DMS53 treated with DMSO at 0.1 percent for 48 hours (cell line): ENCODE data around the gene STOX1.
A peak's percentile ranks its signal among the peaks of the same experiment; 100 is the strongest.
"Not testable (repeated sequence)": the region's sequence is repeated elsewhere in the genome, so short reads cannot be mapped to it uniquely, and the experiment has no call there.

Source experiments
- DNase-seq: peaks from one replicate; lab custom pipeline; 2025; ENCODE audit not compliant: unreplicated experiment; lab: John Stamatoyannopoulos, UW

STOX1 gene

DNA sequence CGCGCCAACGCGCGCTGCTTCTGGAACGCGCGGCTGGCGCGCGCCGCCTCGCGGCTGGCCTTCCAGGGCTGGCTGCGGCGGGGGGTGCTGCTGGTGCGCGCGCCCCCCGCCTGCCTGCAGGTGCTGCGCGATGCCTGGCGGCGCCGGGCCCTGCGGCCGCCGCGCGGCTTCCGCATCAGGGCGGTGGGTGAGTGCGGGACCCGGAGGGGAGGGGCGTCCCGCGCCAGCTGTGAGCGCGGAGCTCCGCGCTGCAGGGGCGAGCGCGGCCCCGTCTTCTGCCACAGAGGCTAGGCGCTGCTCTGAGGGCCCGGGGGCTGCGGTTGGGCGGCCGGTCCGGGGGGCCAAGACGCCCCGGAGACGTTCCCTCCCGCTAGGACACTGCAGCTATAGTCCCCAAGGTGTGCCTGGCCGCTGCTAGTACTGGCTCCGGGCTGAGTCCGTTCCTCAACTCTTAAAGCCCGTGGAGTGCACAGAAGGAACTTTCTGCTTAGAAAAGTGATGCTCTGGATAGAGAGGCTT is 811 bp downstream of the STOX1 start:
- peak; percentile 6 for DNase-seq

DNA sequence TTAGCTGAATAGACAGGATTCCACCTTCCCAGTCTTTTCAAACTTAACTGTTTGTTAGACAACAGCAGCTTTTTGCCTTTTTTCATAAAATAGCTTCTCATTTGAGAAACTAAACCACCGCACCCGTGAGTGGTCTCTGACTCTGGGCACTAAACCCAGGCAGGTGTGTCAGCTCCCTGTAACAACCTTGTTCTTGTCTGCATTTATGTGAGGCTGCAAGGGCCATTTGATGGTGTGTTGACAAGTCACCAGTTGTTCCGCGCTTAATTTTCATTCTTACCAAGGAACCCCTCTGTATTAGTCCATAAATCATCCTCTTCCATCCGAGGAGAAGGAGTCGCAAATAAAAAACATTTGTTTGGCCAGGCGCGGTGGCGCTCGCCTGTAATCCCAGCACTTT is 1.5 kb downstream of the STOX1 start:
- DNase-seq = no peak

DNA sequence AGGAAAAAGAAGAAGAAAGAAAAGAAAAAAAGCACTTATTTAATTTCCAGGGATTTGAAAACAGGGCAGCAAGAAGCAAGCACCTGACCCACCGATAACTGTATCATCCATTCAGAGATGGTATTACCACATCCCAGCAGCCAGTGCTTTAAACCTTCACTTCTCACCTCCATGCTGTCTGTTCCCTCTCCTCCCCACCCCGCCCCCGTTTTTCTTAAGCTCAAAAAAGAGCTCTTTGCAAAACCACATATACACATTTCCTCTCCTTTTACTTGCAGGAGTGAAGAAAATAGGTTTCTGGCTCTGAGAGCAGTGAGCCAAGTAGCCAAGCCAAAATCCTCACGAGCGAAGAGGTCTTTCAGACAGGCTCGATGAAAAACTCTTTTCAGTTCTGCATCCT is 2.2 kb downstream of the STOX1 start:
- DNase-seq = no peak

DNA sequence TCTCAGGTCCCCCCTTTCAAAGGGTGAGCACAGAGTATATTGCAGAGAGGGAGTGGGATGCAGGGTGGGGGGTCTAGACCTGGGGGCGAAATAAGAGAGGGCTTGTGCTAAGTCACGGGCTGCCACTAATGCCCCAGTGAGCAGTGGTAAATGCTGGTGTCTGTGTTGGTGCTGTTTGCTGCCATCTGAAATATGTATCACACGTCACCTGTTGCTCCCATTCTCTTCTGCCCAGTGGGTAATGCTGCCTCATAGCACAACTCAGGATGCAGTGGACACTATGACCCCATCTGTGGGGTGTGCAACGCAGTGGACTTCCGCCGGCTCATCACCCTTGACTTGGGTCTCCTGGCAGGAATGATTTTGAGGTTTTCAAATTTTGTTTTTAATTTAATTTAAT is 2.6 kb downstream of the STOX1 start:
- DNase-seq = no peak

DNA sequence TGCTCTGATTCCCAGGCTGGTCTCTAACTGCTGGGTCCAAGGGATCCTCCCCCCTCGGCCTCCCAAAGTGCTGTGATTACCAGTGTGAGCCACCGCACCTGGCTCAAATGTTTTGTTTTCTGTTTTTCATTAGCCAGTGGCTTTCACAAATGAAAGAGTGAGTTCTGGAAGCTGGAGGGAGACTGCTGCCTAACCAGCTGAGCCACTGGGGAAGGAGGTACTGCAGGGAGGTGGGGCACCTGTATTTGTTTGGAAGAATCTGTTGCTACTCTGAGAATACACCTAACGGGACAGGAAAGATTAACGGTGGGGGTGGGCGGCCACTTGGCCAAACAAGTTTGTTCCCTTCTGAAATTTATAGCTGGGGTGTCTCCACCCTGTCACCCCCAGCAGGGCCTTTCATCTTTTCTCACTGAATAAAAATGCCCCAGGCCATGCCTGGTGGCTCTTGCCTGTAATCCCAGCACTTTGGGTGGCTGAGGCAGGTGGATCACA is 4.7 kb downstream of the STOX1 start:
- DNase-seq = no peak

DNA sequence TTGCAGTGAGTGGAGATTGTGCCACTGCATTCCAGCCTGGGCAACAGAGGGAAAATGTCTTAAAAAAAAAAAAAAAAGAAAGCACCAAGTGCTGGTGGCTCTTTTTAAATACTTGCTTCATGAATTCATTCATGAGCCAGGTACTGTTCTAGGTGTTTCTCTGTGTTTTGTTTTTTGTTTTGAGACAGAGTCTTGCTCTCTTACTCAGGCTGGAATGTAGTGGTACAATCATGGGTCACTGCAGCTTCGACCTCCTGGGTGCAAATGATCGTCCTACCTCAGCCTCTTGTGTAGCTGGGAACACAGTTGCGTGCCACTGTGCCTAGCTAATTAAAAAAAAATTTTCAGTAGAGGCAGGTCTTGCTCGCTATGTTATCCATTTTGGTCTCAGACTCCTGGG is 5.3 kb downstream of the STOX1 start:
- no peak for DNase-seq

DNA sequence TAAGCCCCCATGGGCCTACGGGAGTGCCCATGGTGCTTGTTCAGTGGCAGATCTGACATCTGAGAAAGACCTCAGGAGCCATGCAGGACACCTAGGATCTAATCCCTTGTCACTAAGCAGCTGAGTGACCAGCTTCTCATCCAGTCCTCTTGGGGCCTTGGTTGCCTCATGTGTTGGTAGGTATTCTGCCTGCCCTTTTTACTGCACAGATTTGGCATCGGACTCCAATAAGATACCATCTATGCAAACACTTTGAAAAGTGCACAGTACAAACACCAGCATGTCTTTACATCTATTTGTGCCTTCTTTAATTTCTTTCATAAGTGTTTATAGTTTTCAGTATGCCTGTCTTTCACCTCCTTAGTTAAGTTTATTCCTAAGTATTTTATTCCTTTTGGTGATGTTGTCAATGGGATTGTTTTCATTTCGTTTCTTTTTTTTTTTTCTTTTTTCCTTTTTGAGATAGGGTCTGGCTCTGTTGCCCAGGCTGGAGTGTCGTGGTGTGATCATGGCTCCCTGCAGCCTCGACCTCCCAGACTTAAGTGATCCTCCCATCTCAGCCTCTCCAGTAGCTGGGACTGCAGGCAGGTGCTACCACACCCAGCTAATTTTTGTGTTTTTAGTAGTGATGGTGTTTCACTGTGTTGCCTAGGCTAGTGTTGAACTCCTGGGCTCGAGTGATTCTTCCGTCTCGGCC is 10.4 kb downstream of the STOX1 start:
- no peak for DNase-seq

DNA sequence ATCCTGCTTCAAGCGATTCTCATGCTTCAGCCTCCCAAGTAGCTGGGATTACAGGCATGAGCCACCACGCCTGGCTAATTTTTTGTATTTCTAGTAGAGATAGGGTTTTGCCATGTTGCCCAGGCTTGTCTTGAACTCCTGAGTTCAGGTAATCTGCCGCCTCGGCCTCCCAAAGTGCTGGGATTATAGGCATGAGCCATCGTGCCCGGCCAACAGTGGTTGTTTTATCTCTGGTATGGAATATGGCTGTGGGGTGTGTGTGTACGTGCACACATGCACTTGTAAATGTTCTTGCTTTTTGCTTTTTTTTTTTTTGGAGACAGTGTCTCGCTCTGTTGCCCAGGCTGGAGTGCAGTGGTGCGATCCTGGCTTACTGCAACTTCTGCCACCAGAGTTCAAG is 13.3 kb downstream of the STOX1 start:
- not testable (repeated sequence) for DNase-seq

DNA sequence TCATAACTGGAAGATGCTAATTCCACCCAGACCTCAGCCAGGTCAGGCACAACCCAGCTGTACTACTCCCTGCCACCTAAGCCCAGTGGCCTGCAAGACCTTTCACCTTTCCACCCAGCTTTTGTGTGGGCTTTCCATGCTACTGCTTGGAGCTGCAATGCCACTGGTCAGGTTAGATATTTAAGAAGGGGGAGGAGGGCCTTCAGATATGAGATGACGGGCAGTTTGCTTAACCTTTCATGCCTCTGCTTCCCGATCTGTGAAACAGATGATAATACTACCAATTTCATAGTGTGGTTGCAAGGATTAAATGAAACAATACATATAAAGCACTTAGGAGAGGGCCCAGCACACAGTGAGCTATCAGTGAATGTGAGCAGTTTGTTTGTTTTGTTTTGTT is 20.9 kb downstream of the STOX1 start:
- DNase-seq = no peak

DNA sequence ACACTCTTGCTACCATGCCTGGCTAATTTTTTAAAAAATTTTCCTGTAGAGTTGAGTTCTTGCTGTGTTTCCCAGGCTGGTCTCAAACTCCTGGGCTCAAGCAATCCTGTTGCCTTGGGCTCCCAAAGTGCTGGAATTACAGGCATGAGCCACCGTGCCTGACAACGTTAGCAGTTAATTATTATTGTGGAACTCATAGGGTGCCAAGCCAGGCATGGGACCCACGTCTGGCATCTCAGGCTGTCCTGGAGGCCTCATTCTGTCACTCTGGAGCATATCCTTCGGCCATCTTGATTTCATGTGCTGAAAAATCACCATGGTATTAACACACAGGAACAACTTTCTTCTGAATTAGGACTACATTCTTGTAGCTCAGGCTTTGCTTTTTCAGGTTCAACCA is 21.5 kb downstream of the STOX1 start:
- DNase-seq = no peak

DNA sequence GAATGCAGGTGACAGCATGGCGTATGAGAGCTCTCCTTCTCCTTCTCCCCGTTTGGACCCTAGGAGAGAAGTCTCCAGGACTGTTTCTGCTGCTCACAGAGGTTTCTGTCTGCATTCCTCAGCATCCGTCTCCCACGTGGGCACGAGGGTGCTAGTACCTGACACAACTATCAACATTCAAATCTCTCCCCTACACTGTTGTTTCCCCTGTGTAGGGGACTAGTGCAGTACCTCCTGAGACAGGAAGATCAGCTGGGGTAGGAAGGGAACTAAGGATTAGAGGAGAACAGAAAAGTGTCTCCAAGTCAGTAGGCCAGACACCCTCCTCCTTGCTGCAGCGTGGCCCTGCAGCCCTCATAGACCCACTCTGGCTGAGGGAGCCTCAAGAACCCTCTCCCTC is 29.0 kb downstream of the STOX1 start:
- no peak for DNase-seq

DNA sequence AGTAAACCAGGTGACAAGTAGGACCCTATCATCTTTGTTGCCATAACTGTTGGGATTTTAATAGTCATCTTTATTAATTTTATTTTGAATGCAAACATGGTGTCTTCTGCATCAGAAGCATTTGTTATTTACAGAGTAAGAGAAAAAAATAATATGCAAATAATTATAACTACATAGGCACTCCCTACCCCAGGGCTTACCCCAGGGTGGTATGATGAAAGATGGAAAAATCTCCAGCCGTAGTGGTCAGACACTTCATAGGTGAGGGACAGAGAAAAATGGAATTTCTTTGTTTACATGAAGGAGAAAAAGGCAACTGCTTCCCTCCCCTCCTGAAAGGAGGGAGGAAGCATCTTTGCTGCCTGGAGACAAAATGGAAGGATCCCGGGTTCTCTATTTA is 29.7 kb downstream of the STOX1 start:
- DNase-seq = no peak

DNA sequence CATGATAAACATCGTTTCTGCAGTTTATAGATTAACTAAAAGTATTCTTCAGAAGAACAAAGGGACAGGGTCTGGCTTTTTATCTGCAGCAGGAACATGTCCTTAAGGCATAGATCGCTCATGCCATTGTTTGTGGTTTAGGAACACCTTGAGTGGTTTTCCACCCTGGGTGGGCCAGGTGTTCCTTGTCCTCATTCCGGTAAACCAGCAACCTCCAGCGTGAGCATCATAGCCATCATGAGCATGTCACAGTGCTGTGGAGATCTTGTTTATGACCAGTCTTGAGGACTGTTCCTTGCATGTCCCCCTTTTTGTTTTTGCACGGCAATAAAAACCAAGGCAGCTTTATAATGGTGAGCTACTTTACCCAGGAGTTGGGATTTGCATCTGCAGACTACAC is 33.9 kb downstream of the STOX1 start:
- DNase-seq = no peak

DNA sequence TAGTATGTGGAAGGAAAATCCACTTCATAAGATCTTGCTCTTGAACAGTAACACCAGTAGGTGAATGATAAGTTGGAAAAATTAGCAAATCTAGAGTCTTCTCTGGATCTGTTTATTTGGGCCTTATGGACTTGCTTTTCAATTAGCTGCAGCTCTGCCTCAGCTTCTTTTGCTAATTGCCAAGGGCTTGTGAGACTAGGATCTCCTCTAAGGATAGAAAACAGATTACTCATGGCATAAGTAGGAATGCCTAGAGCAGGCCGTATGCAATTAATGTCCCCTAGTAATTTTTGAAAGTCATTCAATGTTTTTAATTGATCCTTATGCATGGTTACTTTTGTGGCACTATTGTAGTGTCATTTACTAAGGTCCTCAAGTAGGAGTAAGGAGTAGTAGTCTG is 37.3 kb downstream of the STOX1 start:
- DNase-seq = no peak

DNA sequence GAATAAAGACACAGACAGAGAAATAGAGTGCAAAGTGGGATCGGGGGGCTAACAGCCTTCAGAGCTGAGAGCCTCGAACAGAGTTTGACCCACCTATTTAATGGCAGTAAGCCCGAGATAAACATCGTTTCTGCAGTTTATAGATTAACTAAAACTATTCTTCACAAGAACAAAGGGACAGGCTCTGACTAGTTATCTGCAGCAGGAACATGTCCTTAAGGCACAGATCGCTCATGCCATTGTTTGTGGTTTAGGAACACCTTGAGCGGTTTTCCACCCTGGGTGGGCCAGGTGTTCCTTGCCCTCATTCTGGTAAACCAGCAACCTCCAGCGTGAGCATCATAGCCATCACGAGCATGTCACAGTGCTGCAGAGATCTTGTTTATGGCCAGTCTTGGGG is 40.8 kb downstream of the STOX1 start:
- DNase-seq = not testable (repeated sequence)

DNA sequence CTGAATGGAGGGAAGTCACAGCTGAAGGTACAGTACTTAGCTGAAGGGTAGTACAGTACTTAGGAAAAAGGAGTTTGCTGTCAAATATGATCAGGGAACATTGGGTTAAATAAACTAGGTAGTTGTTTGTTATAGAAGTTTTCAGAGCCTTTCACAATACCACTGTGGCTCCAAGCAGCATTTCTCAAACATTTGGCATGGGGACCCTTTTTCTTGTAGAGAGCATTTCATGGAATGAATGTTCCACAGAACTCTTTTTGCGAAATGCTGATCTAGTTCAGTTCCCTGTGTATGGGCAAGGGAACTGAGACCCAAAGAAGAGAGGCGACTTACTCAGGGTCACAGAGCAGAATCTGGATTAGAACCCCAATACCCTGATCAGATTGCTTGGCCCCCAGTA is 42.3 kb downstream of the STOX1 start:
- no peak for DNase-seq

DNA sequence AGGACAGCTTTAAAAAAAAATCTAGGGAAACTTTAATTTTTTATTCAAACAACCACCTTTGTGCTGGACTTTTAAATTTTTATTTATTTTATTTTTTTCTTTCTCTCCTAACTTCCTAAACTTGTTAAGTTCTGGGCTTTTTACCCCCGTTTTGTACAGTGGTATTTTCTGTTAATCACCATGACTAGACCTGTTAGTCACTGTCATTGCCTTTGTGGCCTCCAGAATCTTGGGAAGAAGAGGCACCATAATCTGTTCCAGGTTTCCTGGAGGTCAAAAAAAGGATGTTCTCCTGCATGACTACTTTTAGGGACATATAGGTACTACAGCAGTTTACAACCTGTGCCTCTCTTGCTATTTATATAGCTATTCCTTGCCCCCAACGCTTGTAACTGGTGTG is 42.7 kb downstream of the STOX1 start:
- no peak for DNase-seq

DNA sequence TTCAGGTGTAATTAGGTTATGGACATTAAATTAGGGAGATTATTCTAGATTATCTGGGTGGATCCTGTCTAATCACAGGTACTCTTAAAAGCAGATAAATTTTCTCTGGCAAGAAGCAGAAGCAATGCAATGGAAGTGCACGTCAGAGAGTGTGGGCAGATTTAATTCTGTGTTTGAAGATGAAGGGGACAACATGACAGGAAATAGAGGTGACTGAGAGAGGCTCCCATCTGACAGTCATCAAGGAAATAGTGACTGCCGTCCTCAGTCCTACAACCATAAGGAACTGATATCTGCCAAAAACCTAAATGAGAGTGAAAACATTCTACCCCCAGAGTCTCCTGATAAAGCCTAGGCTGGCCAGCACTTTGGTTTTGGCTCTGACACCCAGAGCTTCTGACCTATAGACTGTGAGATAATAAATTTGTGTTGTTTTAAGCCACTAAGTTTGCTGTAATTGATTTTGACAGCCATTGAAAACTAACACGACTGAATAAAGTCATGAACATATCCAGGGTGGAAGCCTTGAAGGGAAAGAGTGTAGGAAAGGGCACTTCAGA is 43.3 kb downstream of the STOX1 start:
- DNase-seq = no peak

DNA sequence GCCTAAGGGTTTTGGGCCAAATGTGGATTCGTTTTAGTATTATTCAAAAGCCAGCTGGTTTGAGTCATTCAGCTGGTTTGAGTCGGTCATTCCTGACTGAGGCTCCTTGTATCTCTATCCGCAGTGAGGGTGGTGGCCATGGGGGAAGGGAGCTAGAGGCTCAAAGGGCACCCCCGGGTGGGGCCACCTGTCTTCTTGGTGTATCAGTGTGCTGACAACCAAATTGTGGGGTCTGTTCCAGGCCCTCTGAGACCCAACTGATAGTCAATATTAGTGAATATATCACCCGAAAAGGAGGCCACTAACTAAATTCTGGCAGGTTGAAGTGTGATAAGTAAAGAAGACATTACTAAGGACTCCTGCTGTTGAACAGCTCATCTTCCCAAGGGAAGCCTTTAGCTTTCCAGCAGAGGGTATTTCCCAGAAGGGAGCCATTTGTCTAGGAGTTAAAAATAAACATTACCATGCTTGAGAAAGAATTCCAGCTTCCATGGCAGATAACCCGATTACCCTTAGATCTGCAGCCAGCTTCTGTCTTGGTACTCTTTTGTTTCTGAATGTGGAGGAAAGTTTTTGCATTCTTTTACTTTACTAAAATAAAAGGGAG is 43.9 kb downstream of the STOX1 start:
- DNase-seq = peak; percentile 21

DNA sequence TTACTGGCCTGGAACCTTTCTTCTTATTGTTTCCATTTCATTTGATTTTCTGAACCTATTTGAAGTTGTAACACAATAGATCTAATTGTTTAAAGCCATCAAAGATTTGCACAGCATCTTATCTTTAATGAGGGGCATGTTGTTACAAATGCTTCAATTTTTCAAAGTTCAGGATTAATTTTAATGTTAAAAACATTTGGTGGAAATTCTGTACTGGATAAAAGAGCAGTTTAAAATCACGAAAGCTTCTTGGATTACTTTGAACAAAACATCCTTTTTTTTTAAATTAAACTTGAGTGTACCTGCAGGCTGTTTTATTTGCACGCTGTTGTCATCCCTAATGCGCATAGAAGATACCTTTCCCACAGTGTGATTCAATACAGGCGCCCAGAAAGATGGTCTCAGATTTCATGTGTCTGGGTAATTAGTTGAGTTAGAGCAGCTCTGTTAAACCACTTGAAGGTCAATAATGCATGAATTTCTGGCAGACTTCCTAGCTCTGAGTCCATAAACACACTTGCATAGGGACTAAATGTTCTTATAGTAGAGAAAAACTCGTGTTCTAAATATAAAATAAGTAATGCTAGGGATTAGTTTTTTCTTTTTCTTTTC is 44.5 kb downstream of the STOX1 start:
- peak; percentile 97 for DNase-seq

DNA sequence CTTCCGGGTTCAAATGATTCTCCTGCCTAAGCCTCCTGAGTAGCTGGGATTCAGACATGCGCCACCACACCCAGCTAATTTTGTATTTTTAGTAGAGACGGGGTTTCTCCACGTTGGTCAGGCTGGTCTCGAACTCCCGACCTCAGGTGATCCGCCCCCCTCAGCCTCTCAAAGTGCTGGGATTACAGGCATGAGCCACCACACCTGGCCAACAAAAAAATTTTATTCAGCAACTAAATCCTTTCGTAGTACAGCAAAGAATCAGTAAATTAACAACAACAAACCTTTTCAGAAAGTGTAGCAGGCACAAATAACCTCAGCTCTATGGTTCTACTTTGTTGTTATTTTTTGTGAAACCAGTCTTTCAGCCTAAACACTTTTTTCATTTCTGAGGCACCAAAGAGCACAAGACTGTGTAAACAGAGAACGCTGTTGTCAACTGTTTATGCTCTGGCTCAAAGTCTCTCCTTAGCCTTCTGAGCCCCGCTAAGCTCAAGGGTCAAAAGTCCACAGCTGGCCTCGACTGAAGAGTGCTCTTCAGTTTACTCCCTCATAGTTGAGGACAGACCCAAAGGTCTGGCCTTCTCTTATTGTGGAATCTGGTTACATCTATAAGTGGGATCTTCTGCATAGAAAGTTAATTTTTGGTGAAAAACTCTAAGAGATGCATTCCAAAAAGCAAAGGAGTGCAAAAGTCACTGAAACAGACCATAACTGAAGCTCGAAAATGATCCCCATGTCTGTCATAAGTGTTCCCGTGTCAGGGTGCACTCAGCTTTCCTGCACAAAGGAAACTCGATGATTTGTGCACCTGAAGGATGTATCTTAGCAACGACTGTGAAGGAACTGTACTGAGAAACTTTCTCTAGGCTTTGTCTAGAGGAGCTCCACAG is 49.2 kb downstream of the STOX1 start:
- DNase-seq = peak; percentile 90
